ENCODE measurements around the gene MCC.
"Not testable (repeated sequence)": the region's sequence is repeated elsewhere in the genome, so short reads cannot be mapped to it uniquely, and the experiment has no call there.

MCC gene

DNA sequence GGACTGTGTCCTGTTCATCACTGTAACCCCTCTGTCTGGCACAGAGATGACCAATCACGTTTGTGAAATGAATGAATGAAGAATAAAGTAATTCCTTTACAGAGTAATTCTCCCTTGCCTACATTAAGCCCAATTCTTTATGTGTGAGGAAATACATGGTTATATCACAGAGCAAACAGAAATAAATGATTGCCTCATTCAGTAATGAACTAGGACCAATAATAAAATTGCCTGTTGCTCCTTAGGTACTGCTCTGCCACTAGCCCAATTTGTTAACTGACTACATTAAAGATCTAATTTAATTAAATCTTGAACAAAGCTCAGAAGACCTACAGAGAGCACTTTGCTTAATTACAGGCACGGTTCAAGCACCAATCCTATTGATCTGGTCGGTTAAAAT, 389.9 kb downstream of the MCC start:
- no peak for DNase-seq

- no peak for DNase-seq
These were observed 392.4 kb downstream of the MCC start for GRCh38 chr5:113095831-113096230.

- DNase-seq, result no peak
These were observed 394.7 kb downstream of the MCC start for GRCh38 chr5:113093558-113093957.

DNA sequence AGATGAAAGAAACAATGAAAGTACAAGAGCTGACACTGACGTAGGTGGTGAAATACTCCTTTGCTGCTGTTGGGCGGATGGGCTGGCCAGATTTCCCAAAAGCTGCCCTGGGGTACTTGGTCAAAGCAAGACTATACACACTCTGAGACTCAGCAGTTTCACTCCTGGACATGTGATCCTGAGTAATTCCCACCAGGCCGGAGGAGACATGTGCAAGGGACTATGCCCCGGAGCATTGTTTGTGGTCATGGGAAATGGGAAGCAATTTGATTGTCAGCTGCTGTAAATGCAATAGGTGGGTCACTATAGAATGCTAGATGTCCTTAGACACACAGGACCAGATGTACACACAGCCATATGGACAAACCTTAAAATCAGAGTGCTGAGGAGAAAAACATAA, 395.6 kb downstream of the MCC start:
- DNase-seq, result no peak

GRCh38 chr5:113091622-113092021, 396.6 kb downstream of the MCC start:
- DNase-seq, result no peak

GRCh38 chr5:113090336-113091106, 397.7 kb downstream of the MCC start:
- DNase-seq, result peak; percentile 41

DNA sequence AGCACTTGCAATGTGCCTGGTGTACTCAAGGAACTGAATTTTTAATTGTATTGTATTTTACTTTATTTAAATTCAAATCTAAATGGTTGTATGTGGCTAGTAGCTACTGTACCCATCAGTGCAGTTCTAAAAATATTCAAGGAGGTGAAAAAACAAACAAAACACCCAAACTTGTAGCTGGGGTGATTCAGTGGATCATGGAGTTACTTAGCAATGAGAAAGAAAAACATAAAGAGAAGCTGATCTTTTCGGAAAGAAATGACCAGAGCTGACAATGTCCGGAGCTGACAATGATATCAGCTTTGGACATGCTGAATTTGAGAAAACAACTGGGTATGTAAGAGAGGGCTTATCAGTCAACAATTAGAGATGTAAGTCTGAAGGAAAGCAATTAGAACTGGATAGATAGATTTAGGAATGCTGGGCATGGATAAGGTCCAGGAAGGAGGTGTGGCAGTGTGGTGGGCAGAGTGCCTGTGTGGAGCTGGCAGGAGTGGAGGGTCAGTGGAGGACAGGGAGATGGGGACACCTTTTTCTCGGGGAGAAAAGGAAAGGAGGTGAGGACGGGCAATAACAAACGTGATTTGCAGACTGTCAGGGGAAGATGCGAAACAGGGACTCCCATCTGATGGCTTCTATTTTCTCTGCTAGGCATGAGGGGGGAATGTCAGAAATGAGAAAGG, 398.5 kb downstream of the MCC start:
- DNase-seq, result no peak

GRCh38 chr5:113087976-113088514, 400.2 kb downstream of the MCC start:
- DNase-seq, result no peak

GRCh38 chr5:113085880-113086409, 402.3 kb downstream of the MCC start:
- DNase-seq, result no peak

DNA sequence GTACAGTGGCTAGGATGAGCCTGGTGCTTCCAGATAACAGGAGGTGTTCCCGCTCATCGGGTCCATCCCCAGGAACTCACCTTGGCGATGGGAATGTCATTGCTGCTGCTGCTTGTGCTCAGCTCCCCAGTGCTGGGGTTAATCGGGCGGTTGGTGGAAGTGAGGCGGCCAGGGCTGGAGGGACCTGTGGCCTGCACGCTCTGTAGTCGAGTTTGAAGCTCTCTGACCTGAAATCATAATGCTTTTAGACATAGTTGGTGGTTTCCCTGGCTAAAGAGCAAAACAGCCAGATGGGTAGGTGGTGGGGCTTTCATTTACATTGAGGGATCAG, 403.2 kb downstream of the MCC start:
- no peak for DNase-seq

DNA sequence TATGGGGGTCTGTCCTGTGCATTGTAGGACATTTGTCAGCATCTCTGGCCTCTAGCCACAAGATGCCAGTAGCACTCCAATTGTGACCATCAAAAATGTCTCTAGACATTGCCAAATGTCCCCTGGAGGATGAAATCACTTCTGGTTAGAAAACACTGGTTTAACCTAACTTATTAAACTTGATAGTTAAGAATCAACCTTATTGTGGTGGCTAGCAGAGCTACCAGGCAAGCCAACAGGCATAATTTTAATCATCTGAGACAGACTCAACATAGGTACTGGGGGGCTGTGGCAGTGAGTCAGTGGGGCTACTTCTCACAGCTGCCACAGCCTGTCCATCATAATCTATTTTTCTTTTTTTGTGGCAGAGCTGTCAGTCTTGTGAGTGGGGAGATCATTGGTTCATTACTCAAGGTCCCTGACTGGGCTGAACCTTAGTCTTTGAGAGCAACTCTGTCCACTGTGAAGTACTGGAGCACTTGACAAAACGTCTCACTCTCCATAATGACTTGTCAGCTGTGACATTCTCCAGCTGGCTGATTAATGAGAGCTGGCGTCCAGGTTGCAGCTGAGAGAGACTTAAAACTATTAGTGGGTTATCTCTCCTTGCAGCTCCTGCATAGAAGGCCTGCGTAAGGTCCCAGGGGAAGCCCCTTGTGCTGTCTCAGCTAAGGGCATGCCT, 403.7 kb downstream of the MCC start:
- DNase-seq, result no peak

- no peak for DNase-seq
These were observed 404.8 kb downstream of the MCC start for GRCh38 chr5:113083481-113083880.

DNA sequence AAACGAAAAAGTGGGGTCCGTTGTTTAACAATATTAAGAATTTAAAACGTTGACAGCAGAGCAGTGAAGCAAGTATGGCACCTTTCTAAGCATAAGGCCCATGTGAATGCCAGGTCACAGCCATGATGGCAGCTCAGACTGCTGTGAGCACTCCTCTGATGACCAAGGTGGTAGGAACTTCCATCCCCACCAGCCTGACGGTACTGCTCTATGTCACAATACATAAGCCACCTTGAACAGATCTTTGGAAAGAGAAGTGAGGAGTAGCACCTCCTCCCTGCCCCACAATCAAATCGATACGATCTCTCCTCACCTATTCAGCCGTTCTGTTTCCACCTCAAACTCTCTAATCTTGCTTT, 405.7 kb downstream of the MCC start:
- no peak for DNase-seq

DNA sequence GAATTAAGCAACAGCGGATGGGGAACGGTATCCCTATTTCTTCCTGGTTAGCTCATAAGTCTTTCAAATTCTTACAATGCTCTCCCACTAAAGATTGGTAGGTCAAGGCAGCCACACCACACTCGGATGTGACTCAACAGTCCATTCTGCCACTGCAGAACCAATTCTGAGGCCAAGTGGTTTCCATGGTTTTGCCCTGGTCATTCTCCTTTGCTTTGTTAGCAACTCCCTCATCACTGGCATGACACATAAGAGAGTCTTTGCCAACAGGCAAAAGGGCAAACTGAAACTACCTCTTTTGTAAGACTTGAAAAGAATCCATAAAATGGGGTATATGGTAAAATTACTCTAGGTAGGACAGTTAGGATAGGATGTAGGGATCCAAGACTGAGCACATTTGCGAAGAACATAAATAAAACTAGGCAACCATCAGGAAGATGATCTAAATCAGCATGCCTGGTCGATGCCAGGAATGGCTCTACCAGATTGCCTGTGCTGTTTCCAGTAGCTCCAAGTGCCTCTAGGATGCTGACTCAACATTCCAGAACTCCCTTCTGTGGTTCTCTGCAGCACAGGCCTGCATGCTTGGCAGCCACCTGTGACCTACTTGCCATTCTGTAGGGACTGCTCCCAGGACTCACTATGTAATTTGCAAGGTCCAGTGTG, 406.2 kb downstream of the MCC start:
- DNase-seq, result no peak

DNA sequence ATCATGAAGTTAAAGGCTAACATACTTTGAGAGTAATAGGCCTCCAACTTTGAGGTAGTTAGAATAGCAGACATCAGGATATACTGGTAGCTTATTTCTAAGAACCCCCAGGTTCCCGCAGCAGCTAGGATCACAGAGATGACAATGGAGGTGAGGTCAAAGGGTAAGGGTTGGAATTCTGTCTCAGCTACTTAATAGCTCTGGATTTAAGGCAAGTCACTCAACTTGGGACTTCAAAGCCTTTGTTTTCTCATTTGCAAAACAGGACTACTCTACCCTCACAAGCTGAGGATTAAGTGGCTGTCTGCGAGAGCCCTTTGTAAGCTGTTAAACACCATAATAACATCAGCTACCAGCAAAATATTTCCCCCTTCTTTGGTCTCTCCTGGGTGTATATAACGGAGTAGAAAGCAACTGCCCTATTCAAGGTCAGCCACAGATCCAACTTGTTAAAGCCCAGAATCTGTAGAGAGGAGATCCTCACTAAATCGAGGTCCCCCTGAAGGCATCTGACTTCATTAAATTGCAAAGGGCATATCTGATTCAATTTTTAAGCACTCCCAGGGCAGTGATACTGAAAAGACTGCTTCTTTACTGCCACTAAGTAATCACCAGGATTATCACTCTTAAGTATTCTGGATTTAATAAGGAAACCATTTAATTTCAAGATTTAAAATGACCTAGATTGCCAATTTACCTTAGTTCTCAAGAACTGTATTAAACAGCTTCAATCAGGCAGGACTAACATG, 407.0 kb downstream of the MCC start:
- DNase-seq, result no peak

GRCh38 chr5:113076649-113077048, 411.6 kb downstream of the MCC start:
- not testable (repeated sequence) for DNase-seq

GRCh38 chr5:113075019-113075418, 413.2 kb downstream of the MCC start:
- DNase-seq, result no peak

DNA sequence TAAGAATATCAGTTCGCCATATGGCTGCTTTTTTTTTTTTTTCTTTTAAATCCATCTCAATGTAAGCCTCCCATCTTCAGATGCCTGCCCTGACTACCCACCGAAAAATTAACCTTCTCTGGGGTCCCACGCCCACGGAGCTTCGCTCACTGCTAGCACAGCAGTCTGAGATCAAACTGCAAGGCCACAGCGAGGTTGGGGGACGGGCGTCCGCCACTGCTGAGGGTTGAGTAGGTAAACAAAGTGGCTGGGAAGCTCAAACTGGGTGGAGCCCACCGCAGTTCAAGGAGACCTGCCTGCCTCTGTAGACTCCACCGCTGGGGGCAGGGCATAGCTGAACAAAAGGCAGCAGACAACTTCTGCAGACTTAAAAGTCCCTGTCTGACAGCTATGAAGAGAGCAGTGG, 414.6 kb downstream of the MCC start:
- DNase-seq, result peak; percentile 36

DNA sequence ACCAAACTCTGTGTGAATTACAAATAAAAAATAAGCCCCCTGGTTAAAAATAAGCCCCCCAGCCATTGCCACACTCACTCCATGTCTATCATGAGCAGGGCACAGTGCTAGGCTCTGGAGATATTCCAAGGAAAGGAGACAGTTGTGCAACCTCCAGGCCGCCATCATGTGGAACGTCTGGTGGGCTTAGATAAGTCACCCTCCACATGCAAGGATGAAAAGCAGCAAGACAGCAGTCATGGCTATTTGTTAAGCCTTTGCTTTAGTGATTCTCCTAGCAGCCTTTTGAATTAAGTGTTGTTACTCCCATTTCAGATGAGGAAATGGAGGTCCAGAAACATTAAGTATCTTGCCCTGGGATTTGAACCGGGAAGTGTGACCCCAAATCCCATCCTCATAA, 416.9 kb downstream of the MCC start:
- no peak for DNase-seq

DNA sequence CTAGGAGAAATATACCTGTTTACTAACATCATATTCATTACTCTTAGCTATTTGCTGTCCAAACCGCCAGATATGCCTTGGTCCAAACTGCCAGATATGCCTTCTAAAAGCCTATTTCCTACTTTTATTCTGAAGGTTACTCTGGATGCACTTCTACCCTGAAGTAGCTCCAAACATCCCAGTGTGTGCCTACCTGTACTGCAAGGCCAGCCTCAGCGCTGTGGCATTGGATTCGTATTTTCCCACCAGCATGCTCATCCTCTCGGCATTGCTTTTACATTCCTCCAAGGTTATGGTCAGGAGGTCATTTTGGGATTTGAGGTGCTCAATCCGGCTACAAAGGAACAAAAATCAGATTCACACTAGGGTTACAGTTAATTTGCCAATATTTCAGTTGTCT, 417.4 kb downstream of the MCC start:
- no peak for DNase-seq

- DNase-seq, result no peak
These were observed 419.7 kb downstream of the MCC start for GRCh38 chr5:113068559-113068958.

DNA sequence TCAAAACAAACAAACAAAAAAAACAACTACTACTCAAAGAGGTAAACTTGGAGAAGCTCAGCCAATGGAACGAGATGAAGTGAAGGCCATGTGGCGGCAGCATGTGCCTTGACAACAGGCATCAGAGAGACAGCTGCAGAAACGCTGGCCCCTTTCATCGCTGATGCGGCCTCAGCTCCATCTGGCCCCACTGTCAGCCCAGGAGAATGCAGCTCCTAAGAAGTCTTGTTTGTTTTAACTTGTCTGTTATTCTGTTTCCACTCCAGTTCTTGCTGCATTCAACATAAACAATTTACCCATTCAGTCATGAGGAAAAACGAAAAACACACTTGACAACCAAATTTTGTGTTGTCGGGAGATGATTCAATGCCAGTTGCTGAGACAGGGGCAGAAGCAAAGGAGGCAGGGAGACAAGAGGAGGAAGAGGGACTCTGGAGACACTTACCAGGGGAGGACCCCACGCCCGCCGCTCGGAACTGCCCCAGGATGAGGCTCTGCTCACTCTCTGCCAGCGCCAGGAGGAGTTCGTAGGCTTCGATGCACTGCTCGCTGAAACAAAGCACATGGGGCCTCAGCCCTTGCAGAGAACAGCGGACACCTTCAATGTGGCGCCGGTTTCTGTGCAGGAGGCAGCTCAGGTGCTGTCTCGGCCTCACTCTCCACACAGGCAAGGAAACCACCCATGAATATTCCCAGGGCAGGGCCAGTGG, 420.5 kb downstream of the MCC start:
- DNase-seq, result no peak

Data from activated CD4-positive, alpha-beta T cell treated with anti-CD3 and anti-CD28 coated beads for 48 hours (primary cell).